Measurements from ENCODE around the gene SYCE3.

Gene SYCE3

DNA sequence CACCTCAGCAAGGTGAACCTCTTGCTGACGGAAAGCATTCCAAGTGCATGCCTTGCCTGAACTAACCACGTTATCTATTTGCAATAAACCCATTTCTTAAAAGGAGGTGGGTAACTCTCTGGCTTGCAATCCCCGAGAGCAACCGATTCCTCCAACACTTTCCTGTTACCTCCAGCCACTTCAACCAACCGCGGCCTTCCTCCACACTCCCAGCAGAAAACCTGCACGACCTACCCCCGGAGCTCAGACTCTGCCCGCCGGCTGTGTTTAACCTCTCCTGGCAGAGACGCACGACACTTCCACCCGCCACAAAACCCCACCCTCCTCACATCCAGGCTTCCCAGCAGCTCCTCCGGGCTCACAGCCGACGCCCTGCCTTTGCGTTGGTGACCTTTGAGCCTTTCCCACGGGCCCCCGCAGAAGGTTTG is 38.0 kb downstream of the SYCE3 start:
- H3K27ac Mint-ChIP-seq = peak overlapping the region; percentile 61 to 86 (median 85)
- H3K4me1 Mint-ChIP-seq = peaks cover 6% of the 10 kb centered on the region
- H3K9me3 Mint-ChIP-seq = no peaks in the 10 kb centered on the region
- peak overlapping the region; percentile 89 to 93 (median 91) for H3K4me3 Mint-ChIP-seq
- peaks cover 23% of the 10 kb centered on the region for H3K27me3 Mint-ChIP-seq (ENCODE audit: low read depth)
- peaks cover 13% of the 10 kb centered on the region for H3K36me3 Mint-ChIP-seq (ENCODE audit: low read depth)
- TF ChIP-seq, protein P1, sequence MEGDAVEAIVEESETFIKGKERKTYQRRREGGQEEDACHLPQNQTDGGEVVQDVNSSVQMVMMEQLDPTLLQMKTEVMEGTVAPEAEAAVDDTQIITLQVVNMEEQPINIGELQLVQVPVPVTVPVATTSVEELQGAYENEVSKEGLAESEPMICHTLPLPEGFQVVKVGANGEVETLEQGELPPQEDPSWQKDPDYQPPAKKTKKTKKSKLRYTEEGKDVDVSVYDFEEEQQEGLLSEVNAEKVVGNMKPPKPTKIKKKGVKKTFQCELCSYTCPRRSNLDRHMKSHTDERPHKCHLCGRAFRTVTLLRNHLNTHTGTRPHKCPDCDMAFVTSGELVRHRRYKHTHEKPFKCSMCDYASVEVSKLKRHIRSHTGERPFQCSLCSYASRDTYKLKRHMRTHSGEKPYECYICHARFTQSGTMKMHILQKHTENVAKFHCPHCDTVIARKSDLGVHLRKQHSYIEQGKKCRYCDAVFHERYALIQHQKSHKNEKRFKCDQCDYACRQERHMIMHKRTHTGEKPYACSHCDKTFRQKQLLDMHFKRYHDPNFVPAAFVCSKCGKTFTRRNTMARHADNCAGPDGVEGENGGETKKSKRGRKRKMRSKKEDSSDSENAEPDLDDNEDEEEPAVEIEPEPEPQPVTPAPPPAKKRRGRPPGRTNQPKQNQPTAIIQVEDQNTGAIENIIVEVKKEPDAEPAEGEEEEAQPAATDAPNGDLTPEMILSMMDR (IDR thresholded peaks at IDR 0.05; ENCODE audit: unreplicated experiment in 3 of 3) = no peak

DNA sequence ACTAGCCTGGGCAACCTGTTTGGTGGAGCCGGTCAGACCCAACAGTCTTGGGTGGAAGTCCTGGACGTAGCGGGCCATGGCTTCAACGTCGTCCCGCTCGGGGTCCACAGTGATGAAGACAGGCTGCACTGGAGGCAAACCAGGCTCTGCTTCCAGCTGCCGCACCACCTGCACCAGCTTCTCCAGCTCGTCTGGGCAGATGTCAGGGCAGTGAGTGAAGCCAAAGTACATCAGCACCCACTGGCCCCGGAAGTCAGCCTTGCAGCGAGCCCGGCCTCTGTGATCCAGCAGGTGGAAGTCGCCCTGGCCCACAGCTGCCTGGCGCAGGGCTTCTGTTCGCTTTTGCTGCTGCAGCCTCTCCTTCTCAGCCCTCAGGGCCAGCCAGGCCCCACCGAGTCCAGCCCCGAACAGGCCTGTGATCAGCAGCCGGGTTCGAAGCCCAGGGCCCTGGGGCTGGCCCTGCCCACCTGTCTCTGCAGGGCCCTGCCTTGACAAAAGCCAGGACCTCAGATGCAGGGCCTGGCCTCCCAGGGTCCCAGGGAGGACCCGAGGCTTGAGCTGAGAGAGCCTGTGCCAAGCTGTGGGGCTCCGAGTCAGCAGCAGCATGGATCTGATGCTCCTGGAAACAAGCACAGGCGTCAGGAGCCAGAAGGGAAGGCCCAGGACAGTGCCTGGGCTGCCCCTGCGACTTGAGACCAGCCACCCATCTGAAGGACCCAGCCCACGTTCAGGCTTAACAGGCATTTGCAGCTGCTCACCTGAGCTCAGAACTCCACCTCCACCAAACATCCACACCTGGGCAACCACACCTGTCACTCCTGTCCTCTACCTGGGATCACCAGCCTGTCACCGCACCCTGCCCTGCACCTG is 38.7 kb downstream of the SYCE3 start:
- H3K4me3 Mint-ChIP-seq = peak overlapping the region; percentile 89 to 93 (median 91)
- no peaks in the 10 kb centered on the region for H3K9me3 Mint-ChIP-seq
- peaks cover 16% of the 10 kb centered on the region for H3K36me3 Mint-ChIP-seq (ENCODE audit: low read depth)
- peak overlapping the region; percentile 61 to 86 (median 85) for H3K27ac Mint-ChIP-seq
- TF ChIP-seq, protein P1 (IDR thresholded peaks at IDR 0.05; ENCODE audit: unreplicated experiment in 3 of 3) = no peak
- peaks cover 6% of the 10 kb centered on the region for H3K4me1 Mint-ChIP-seq
- H3K27me3 Mint-ChIP-seq (ENCODE audit: low read depth) = peaks cover 18% of the 10 kb centered on the region

DNA sequence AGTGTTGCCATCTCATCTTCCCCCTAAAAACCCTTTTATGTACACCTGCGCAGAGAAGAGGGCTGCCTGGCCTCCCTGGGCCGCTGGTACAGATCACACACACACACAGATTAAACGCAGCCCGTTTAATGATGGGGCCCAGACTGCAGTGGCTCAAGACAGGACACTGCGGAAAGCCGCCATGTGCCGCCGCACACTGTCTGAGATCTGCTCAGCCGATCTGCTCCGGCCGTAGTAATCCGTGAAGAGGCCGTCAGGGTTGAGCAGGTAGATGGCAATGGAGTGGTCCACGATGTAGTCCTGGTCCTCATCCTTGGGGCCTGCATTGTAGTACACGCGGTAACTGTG is 39.3 kb downstream of the SYCE3 start:
- Mint-ChIP-seq H3K4me3 (peak overlapping the region; percentile 23 to 71 (median 58)), H3K36me3 (ENCODE audit: low read depth) (peaks cover 16% of the 10 kb centered on the region)

DNA sequence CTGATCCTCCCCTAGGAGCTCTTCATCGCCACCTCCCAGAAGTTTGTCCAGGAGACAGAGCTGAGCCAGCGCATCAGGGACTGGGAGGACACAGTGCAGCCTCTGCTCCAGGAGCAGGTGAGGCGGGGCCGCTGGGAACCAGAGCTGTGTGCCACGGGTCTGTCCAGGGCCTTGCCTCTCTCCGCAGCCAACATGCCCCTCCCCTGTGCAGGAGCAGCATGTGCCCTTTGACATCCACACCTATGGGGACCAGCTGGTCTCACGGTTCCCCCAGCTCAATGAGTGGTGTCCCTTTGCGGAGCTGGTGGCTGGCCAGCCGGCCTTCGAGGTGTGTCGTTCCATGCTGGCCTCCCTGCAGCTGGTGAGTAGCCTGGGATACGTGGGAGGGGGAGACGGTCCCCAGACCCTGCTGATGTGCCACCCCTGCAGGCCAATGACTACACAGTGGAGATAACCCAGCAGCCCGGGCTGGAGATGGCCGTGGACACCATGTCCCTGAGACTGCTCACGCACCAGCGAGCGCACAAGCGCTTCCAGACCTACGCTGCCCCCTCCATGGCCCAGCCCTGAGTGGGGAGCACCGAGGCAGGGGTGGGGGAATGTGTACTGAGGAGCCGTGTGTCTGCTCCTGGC is 39.8 kb downstream of the SYCE3 start:
- H3K4me3 Mint-ChIP-seq = peak overlapping the region; percentile 23 to 71 (median 58)
- peaks cover 8% of the 10 kb centered on the region for H3K27me3 Mint-ChIP-seq (ENCODE audit: low read depth)
- H3K36me3 Mint-ChIP-seq (ENCODE audit: low read depth) = peaks cover 16% of the 10 kb centered on the region
- H3K4me1 Mint-ChIP-seq = peaks cover 6% of the 10 kb centered on the region
- TF ChIP-seq, protein P1 (IDR thresholded peaks at IDR 0.05; ENCODE audit: unreplicated experiment in 3 of 3) = no peak
- no peaks in the 10 kb centered on the region for H3K9me3 Mint-ChIP-seq
- no peak overlapping the region for H3K27ac Mint-ChIP-seq

More for the DNA sequence above, 39.3 kb downstream of the SYCE3 start:
- H3K27ac Mint-ChIP-seq = no peak overlapping the region
- TF ChIP-seq, protein P1 (IDR thresholded peaks at IDR 0.05; ENCODE audit: unreplicated experiment in 3 of 3) = no peak
- no peaks in the 10 kb centered on the region for H3K9me3 Mint-ChIP-seq
- H3K27me3 Mint-ChIP-seq (ENCODE audit: low read depth) = peaks cover 12% of the 10 kb centered on the region
- H3K4me1 Mint-ChIP-seq = peaks cover 6% of the 10 kb centered on the region

DNA sequence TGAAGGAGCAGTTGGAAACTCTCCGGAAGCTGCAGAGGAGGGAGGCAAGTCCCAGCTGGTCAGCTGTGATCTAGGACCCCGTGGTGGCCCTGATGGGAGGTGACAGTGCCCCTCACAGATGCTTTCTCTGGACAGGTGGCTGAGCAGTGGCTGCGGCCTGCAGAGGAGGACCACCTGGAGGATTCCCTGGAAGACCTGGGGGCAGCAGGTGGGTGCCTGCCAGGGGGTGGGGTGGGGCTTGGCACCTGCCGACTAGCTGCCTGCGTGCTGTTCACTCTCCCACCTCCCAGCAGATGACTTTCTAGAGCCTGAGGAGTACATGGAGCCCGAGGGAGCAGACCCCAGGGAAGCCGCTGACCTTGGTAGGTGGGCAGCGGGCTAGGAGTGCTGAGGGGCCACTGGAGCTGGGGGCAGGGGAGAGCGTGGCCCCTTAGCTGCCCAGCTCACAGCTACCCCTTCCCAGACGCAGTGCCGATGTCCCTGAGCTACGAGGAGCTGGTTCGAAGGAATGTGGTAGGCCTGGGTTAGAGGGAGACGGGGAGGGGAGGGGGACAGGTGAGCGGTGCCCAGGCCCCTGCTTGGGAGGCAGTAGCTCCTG is 40.4 kb downstream of the SYCE3 start:
- no peaks in the 10 kb centered on the region for H3K9me3 Mint-ChIP-seq
- peaks cover 6% of the 10 kb centered on the region for H3K4me1 Mint-ChIP-seq
- H3K4me3 Mint-ChIP-seq = peak overlapping the region in 1 of 3 experiments; percentile 35
- H3K27me3 Mint-ChIP-seq (ENCODE audit: low read depth) = peaks cover 2% of the 10 kb centered on the region
- H3K27ac Mint-ChIP-seq = no peak overlapping the region
- TF ChIP-seq, protein P1 (IDR thresholded peaks at IDR 0.05; ENCODE audit: unreplicated experiment in 3 of 3) = no peak
- H3K36me3 Mint-ChIP-seq (ENCODE audit: low read depth) = peaks cover 16% of the 10 kb centered on the region

Measured in nephron (organoid).